Activated naive CD4-positive, alpha-beta T cell treated with Interleukin-2 at 50 U/mL for 16 hours (primary cell): ENCODE results near the gene XIAP.
"Not testable (repeated sequence)": the region's sequence is repeated elsewhere in the genome, so short reads cannot be mapped to it uniquely, and the experiment has no call there.

ENCODE experiments used
- DNase-seq: peaks from one replicate; pipeline ENCODE4 v3.0.0-alpha.2; 2020

The XIAP gene

GRCh38 chrX:123878252-123878721 is 18.4 kb downstream of the XIAP start:
- no peak for DNase-seq

- no peak for DNase-seq
Observed at GRCh38 chrX:123881330-123881729, 21.5 kb downstream of the XIAP start.

GRCh38 chrX:123882391-123882790 is 22.5 kb downstream of the XIAP start:
- no peak for DNase-seq

- no peak for DNase-seq
Observed at GRCh38 chrX:123884809-123885408, 25.1 kb downstream of the XIAP start.

- DNase-seq = no peak
Observed at GRCh38 chrX:123899701-123900100, 39.8 kb downstream of the XIAP start.

GRCh38 chrX:123903261-123903660 is 43.4 kb downstream of the XIAP start:
- not testable (repeated sequence) for DNase-seq

GRCh38 chrX:123905332-123905731 is 45.5 kb downstream of the XIAP start:
- no peak for DNase-seq

- no peak for DNase-seq
Observed at GRCh38 chrX:123906557-123907316, 46.9 kb downstream of the XIAP start.

- no peak for DNase-seq
Observed at GRCh38 chrX:123909523-123909922, 49.7 kb downstream of the XIAP start.

GRCh38 chrX:123917069-123917468 is 57.2 kb downstream of the XIAP start:
- DNase-seq = no peak

- no peak for DNase-seq
Observed at GRCh38 chrX:123918106-123918721, 58.4 kb downstream of the XIAP start.

GRCh38 chrX:123920105-123920785 is 60.4 kb downstream of the XIAP start:
- DNase-seq = no peak

GRCh38 chrX:123923211-123923610 is 63.4 kb downstream of the XIAP start:
- DNase-seq = no peak

GRCh38 chrX:123924186-123924585 is 64.3 kb downstream of the XIAP start:
- DNase-seq = no peak

GRCh38 chrX:123927845-123928244 is 68.0 kb downstream of the XIAP start:
- no peak for DNase-seq

GRCh38 chrX:123932055-123932454 is 72.2 kb downstream of the XIAP start:
- DNase-seq = not testable (repeated sequence)

- no peak for DNase-seq
Observed at GRCh38 chrX:123943074-123943473, 83.2 kb downstream of the XIAP start.

- no peak for DNase-seq
Observed at GRCh38 chrX:123943488-123943887, 83.6 kb downstream of the XIAP start.

GRCh38 chrX:123949846-123950245 is 90.0 kb downstream of the XIAP start:
- DNase-seq = no peak

GRCh38 chrX:123959281-123960063 is 99.6 kb downstream of the XIAP start:
- DNase-seq = peak; percentile 16

- no peak for DNase-seq
Observed at GRCh38 chrX:123960956-123961267, 101.1 kb downstream of the XIAP start.

GRCh38 chrX:123961268-123962005 is 101.6 kb downstream of the XIAP start, which contains the start of gene STAG2:
TSS of gene STAG2 (plus strand) at chrX:123961706. CDS start at chrX:124022628, 60,922 bp downstream.
- DNase-seq = peak; percentile 55
